PC-9 (cell line): ENCODE results near the gene CLCN6.

Experiments used
- EZH2 ChIP-seq: fragments of 200-600 bp; sonication (generic); IDR thresholded peaks from 2 replicates; pipeline ENCODE4 v1.8.0; 2017; ENCODE audit warnings: antibody characterized with exemption, low read depth
- TF ChIP-seq, protein P1 (sequence below): fragments of 200-600 bp; sonication (generic); conservative IDR thresholded peaks from 2 replicates; pipeline ENCODE4 v1.6.1; 2017; ENCODE audit warnings: mixed run types, antibody characterized with exemption, mild to moderate bottlenecking, moderate library complexity

DNA sequence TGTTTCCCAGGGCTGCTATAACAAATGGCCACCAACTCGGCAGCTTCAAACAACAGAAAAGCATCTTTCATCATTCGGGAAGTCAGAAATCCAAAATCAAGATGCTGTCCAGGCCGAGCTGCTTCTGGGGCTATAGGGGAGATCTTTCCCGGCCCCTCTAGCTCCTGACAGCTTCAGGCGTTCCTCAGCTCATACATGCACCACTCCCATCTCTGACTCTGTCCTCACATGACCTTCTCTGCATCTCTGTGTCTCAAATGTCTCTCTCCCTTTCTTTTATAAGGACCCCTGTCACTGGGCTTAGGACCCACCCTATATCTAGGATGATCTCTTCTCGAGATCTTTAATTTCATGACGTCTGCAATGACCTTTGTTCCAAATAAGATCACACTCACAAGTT, 66.6 kb downstream of the CLCN6 start:
- TF ChIP-seq, protein P1, sequence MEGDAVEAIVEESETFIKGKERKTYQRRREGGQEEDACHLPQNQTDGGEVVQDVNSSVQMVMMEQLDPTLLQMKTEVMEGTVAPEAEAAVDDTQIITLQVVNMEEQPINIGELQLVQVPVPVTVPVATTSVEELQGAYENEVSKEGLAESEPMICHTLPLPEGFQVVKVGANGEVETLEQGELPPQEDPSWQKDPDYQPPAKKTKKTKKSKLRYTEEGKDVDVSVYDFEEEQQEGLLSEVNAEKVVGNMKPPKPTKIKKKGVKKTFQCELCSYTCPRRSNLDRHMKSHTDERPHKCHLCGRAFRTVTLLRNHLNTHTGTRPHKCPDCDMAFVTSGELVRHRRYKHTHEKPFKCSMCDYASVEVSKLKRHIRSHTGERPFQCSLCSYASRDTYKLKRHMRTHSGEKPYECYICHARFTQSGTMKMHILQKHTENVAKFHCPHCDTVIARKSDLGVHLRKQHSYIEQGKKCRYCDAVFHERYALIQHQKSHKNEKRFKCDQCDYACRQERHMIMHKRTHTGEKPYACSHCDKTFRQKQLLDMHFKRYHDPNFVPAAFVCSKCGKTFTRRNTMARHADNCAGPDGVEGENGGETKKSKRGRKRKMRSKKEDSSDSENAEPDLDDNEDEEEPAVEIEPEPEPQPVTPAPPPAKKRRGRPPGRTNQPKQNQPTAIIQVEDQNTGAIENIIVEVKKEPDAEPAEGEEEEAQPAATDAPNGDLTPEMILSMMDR: no peak
- TF ChIP-seq EZH2: no peak
